OCI-LY1 (cell line): ENCODE data around the gene SELENOV.

Experiments used
- CTCF ChIP-seq: fragments of 200-600 bp; sonication (generic), shearing (Covaris generic); IDR thresholded peaks from 2 replicates; pipeline ENCODE4 v1.5.1; 2017; ENCODE audit warnings: mild to moderate bottlenecking, antibody characterized with exemption, low read length, moderate library complexity, mixed read lengths
- EZH2 ChIP-seq: fragments of 200-600 bp; sonication (generic), shearing (Covaris generic); IDR thresholded peaks from 2 replicates; pipeline ENCODE4 v1.8.0; 2017; ENCODE audit warnings: borderline replicate concordance, mixed run types, mild to moderate bottlenecking, antibody characterized with exemption, low read length, moderate library complexity, mixed read lengths

DNA sequence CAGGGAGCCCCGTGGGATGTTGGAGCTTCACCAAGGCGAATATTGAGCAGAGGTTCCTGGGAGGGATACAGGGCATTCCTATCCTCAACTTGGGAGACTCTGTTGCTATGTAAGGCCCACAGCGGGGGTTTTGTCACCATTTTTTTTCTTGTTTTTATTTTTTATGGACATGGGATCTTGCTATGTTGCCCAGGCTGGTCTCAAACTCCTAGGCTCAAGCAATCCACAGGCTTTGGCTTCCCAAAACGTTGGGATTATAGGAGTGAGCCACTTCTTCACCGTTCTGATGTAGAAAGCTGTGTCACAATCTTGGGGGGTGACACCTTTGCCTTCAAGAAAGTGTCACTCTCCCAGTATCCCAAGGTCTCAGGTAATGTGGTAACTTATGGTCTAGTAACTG, 13.6 kb upstream of the SELENOV start:
- no peak for TF ChIP-seq CTCF
- no peak for TF ChIP-seq EZH2
